Measurements from ENCODE around the gene STARD5.

Gene STARD5

DNA sequence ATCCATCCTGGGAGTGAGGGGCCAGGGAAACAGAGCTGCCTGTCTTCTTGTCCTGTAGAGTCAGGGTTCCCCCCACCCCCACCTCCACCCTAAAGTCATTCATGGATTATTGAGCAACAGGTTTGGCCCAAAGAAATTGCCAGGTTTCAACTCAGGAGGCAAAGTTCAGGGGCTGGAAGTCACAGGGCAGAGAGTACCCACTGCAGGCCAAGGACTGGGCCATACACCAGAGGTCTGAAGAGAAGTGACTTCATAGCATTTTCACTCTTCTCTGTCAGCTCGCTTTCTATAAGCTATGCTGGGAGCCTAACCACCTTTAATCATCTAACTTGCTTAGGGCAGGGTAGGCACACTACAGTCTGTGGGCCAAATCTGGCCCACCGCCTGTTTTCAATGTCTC, 50.1 kb downstream of the STARD5 start:
- no peak overlapping the region for H3K4me3 ChIP-seq (ENCODE audit: low read depth, low read length)
- TF ChIP-seq, protein P1, sequence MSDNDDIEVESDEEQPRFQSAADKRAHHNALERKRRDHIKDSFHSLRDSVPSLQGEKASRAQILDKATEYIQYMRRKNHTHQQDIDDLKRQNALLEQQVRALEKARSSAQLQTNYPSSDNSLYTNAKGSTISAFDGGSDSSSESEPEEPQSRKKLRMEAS (IDR thresholded peaks at IDR 0.05; ENCODE audit: low read depth, low read length): no peak
- TF ChIP-seq, protein P2, sequence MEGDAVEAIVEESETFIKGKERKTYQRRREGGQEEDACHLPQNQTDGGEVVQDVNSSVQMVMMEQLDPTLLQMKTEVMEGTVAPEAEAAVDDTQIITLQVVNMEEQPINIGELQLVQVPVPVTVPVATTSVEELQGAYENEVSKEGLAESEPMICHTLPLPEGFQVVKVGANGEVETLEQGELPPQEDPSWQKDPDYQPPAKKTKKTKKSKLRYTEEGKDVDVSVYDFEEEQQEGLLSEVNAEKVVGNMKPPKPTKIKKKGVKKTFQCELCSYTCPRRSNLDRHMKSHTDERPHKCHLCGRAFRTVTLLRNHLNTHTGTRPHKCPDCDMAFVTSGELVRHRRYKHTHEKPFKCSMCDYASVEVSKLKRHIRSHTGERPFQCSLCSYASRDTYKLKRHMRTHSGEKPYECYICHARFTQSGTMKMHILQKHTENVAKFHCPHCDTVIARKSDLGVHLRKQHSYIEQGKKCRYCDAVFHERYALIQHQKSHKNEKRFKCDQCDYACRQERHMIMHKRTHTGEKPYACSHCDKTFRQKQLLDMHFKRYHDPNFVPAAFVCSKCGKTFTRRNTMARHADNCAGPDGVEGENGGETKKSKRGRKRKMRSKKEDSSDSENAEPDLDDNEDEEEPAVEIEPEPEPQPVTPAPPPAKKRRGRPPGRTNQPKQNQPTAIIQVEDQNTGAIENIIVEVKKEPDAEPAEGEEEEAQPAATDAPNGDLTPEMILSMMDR (IDR thresholded peaks at IDR 0.05; ENCODE audit: low read depth, low read length): no peak
- TF ChIP-seq MYC (IDR thresholded peaks at IDR 0.05; ENCODE audit: low read depth, low read length) (no peak), POLR2A (IDR thresholded peaks at IDR 0.05; ENCODE audit: extremely low read depth, insufficient read length) (no peak)
- DNase-seq (ENCODE audit: low read depth): no peak

DNA sequence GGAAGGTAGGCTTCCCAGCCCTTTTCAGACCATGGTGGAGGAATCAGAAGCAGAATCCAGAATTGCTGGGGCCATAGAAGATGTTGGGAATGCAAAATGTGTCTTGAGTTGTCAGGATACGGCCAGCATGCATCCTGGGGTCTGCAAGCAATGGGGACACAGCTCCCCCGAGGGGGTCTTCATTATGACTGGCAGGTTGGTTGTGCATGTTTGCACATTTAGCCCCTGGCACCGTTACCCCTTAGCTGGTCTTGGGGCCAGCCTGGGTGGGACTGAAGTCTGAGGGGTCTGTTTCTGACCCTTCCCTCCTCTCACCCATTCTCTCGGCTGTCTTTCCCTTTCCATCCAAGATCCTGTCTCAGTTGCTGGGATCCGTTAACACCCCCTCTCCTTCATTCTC, 50.7 kb downstream of the STARD5 start:
- H3K4me3 ChIP-seq (ENCODE audit: low read depth, low read length): no peak overlapping the region
- TF ChIP-seq MYC (IDR thresholded peaks at IDR 0.05; ENCODE audit: low read depth, low read length) (no peak), POLR2A (IDR thresholded peaks at IDR 0.05; ENCODE audit: extremely low read depth, insufficient read length) (no peak)
- TF ChIP-seq, protein P1 (IDR thresholded peaks at IDR 0.05; ENCODE audit: low read depth, low read length): no peak
- TF ChIP-seq, protein P2 (IDR thresholded peaks at IDR 0.05; ENCODE audit: low read depth, low read length): no peak
- DNase-seq (ENCODE audit: low read depth): no peak

- no peak for DNase-seq (ENCODE audit: low read depth)
- no peak overlapping the region for H3K4me3 ChIP-seq (ENCODE audit: low read depth, low read length)
- TF ChIP-seq, protein P2 (IDR thresholded peaks at IDR 0.05; ENCODE audit: low read depth, low read length): no peak
- TF ChIP-seq, protein P1 (IDR thresholded peaks at IDR 0.05; ENCODE audit: low read depth, low read length): no peak
- no peak for TF ChIP-seq MYC (IDR thresholded peaks at IDR 0.05; ENCODE audit: low read depth, low read length)
- TF ChIP-seq POLR2A (IDR thresholded peaks at IDR 0.05; ENCODE audit: extremely low read depth, insufficient read length): no peak
These were observed 51.9 kb downstream of the STARD5 start for GRCh38 chr15:81271761-81272644.

DNA sequence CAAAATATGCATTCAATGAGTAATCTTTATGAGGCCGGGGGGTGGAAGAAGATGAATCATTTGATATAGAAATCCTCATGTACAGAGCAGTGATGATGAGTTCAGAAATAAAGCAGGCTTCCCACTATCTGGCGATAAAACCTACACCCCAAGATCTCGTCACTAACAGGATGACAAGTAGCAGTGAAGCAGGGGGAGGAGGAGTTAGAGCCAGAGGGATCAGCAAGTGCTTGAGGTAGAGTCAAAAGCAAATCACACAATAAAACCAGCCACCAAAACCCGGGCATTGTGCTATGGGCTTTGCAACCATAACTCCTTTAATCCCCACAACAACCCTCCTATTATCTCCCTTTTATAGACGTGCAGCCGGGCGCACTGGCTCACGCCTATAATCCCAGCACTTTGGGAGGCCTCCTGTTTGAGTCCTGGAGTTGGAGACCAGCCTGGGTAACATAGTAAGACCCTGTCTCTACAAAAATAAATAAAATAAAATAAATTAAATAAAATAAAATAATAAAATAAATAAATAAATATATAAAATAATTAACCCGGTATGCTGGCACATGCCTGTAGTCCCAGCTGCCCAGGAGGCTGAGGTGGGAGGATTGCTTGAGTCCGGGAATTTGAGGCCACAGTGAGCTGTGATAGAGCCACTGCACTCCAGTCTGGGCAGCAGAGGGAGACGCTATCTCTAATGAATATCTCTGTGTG, 53.0 kb downstream of the STARD5 start:
- DNase-seq (ENCODE audit: low read depth): no peak
- TF ChIP-seq POLR2A (IDR thresholded peaks at IDR 0.05; ENCODE audit: extremely low read depth, insufficient read length) (no peak), MYC (IDR thresholded peaks at IDR 0.05; ENCODE audit: low read depth, low read length) (no peak)
- TF ChIP-seq, protein P1 (IDR thresholded peaks at IDR 0.05; ENCODE audit: low read depth, low read length): no peak
- TF ChIP-seq, protein P2 (IDR thresholded peaks at IDR 0.05; ENCODE audit: low read depth, low read length): no peak
- H3K4me3 ChIP-seq (ENCODE audit: low read depth, low read length): no peak overlapping the region

DNA sequence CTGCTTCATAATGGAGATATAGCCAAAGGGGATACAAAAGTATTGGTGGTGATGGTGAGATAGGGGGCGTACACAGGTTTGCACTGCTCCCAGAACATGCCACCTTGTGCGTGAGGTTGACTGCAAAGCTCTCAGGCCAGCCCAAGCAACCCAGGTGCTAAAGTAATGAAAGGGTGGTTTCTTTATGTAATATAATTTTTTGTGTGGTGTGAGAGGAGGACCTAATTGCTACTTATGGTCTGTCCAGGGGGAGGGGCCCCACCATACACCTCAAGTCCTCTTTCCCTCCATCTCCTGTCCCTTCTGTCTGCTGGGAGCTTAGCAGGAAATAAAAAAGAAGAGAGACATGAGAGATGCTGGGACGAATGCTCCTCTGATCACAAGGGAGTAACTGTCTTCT, 53.8 kb downstream of the STARD5 start:
- TF ChIP-seq, protein P2 (IDR thresholded peaks at IDR 0.05; ENCODE audit: low read depth, low read length): no peak
- TF ChIP-seq, protein P1 (IDR thresholded peaks at IDR 0.05; ENCODE audit: low read depth, low read length): no peak
- TF ChIP-seq MYC (IDR thresholded peaks at IDR 0.05; ENCODE audit: low read depth, low read length): no peak
- no peak for TF ChIP-seq POLR2A (IDR thresholded peaks at IDR 0.05; ENCODE audit: extremely low read depth, insufficient read length)
- DNase-seq (ENCODE audit: low read depth): no peak
- H3K4me3 ChIP-seq (ENCODE audit: low read depth, low read length): no peak overlapping the region
